HG02852 (cell line): ENCODE measurements around the gene KRTAP4-9.
"Not testable (repeated sequence)": the region's sequence is repeated elsewhere in the genome, so short reads cannot be mapped to it uniquely, and the experiment has no call there.

Experiments used
- ATAC-seq: cut with Tn5 transposase; IDR thresholded peaks from one replicate; pipeline ENCODE4 v1.9.1; 2021; ENCODE audit warnings: mild to moderate bottlenecking, moderate library complexity; ENCODE audit not compliant: unreplicated experiment

The KRTAP4-9 gene

DNA sequence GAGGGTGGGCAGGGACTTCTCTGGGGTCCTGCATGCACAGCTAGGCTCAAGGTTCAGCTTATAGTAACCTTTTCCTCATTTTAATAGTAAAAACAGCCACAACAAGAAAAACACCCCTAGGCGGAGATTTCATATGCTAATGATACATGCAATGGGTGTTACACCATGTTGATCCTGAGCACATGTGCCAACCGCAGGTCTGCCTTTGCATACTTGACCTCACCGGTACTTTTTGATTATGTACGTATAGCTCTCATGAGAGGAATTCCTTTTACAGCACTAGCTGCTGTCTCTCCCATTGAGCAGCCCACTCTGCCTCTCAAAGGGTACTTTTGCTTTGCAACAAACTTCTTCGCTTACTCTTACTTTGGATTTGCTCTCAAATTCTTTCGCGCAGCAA lies 9.1 kb upstream of the KRTAP4-9 start:
- ATAC-seq = no peak

DNA sequence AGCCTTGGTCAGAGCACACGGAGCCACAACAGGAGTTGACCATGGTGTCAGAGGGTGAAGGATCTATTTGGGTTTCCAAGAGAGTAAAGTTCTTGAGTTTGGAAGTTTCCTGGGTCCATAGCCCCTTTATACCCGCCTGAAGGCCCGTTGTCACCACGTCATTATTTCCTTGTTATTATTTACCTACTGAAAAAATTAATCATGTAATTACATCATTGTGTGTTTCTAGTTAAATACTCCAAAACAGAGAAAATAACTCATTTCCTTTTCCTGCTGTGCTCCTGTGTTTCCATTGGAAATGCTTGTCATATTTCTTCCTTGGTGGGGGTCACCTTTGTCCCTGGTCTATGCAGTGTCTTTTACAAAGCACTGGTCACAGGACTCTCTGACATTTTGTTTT lies 7.1 kb upstream of the KRTAP4-9 start, which contains the start of gene KRTAP4-8:
KRTAP4-8 (minus strand) TSS at position 101 of the 400 bp plus-strand sequence; CDS start at position 43, 58 bp downstream.
- ATAC-seq = no peak

DNA sequence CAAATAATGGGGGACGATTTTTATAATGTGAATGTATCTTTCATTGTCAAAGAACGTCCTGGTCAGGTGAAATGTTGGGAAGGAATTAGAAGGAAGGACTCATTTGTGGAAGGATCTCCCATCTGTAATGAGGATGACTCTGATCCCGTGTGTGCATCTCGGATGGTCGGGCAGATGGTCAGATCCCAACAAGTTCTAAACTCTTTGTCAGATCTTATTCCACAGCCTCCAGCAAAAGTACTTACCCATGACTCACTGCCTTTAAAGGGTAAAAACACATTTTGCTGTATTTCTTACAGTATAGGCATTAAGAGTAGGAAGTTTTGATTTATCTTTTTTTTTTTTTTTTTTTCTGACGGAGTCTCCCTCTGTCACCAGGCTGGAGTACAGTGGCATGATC lies 6.7 kb upstream of the KRTAP4-9 start:
- no peak for ATAC-seq

DNA sequence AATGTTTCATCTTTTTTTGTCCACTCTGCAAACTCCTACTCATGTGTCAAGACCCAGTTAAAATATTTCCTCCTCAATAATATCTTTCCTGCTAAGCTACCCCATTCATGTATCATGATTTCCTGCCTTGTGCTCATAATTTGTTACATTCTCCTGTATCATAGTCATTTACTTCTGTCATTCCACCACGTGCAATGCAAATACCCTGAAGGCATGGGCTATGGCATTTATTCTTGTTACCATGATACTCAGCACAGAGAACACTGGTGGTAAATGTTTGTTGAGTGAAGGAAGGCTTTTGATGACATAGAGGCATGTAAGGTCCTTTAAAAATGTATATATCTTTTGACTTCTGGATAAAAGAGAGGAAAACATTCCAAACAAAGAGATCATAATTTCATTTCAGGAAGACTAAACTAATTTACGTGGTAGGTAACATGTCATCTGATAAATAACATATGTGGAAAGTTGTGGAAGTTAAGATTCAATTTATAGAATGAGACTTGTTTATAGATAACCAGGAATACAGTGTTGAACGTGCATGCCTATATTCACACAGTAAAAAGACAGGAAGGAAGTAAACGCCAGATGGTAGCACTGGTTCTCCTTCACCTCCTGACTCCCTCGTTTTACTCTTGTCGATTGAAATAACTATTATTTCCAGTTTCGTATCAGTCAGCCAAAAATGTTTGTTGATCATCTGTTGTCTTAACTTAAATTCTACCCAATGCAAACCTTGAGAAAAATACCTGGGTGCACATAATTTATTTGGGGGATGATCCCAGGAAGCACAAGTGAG lies 5.3 kb upstream of the KRTAP4-9 start:
- not testable (repeated sequence) for ATAC-seq

GRCh38 chr17:41101586-41102259 lies 3.5 kb upstream of the KRTAP4-9 start, which contains the start of gene KRTAP4-16:
TSS of gene KRTAP4-16 (minus strand) at chr17:41102209. CDS start at chr17:41102209, 0 bp downstream.
- ATAC-seq = no peak

- no peak for ATAC-seq
These were observed 1.3 kb upstream of the KRTAP4-9 start for GRCh38 chr17:41103896-41104295.

GRCh38 chr17:41104386-41105038 lies 677 bp upstream of the KRTAP4-9 start:
- not testable (repeated sequence) for ATAC-seq

DNA sequence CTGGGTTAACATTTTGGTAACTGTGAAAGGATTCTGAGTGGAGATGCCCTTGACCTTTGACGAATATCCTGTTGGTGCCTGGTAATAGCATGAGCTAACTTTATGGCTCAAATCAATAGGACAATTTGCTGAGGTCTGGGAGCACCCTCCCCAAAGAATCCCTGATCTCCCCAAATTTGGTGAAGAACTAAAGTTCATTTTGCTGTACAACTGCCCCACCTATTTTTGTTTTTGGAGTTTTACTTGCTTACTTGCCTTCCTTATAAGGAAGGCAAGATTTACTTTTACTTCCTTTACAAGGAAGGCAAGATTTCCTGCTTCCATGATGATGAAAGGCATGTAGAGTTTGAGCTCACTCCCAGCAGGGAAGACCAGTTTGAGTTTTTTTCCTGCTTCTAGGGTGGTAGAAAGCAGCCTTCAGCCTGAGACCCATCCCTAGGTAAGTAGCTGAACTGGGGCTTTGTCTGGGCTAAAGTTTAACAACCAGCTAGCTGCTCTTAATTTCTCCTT lies 2.8 kb downstream of the KRTAP4-9 start:
- no peak for ATAC-seq

GRCh38 chr17:41108728-41109386 lies 3.7 kb downstream of the KRTAP4-9 start:
- not testable (repeated sequence) for ATAC-seq

- ATAC-seq = no peak
These were observed 6.1 kb downstream of the KRTAP4-9 start for GRCh38 chr17:41111151-41111885.

DNA sequence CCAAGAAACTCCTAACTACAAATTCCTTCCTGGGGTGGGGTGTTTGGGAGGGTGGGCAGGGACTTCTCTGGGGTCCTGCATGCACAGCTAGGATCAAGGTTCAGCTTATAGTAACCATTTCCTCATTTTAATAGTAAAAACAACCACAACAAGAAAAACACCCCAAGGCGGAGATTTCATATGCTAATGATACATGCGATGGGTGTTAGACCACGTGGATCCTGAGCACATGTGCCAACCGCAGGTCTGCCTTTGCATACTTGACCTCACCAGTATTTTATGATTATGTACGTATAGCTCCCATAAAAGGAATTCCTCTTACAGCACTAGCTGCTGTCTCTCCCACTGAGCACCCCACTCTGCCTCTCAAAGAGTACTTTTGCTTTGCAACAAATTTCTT lies 11.1 kb downstream of the KRTAP4-9 start:
- ATAC-seq = no peak

- not testable (repeated sequence) for ATAC-seq
These were observed 12.7 kb downstream of the KRTAP4-9 start, which contains the start of gene KRTAP4-11 for GRCh38 chr17:41117846-41118386. TSS of gene KRTAP4-11 (minus strand) at chr17:41118373. CDS start at chr17:41118315, 58 bp downstream.

DNA sequence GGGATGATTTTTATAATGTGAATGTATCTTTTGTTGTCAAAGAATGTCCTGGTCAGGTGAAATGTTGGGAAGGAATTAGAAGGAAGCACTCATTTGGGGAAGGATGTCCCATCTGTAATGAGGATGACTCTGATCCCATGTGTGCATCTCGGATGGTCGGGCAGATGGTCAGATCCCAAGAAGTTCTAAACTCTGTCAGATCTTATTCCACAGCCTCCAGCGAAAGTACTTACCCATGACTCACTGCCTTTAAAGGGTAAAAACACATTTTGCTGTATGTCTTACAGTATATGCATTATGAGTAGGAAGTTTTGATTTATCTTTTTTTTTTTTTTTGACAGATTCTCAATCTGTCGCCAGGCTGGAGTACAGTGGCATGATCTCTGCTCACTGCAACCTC lies 13.5 kb downstream of the KRTAP4-9 start:
- ATAC-seq = no peak

DNA sequence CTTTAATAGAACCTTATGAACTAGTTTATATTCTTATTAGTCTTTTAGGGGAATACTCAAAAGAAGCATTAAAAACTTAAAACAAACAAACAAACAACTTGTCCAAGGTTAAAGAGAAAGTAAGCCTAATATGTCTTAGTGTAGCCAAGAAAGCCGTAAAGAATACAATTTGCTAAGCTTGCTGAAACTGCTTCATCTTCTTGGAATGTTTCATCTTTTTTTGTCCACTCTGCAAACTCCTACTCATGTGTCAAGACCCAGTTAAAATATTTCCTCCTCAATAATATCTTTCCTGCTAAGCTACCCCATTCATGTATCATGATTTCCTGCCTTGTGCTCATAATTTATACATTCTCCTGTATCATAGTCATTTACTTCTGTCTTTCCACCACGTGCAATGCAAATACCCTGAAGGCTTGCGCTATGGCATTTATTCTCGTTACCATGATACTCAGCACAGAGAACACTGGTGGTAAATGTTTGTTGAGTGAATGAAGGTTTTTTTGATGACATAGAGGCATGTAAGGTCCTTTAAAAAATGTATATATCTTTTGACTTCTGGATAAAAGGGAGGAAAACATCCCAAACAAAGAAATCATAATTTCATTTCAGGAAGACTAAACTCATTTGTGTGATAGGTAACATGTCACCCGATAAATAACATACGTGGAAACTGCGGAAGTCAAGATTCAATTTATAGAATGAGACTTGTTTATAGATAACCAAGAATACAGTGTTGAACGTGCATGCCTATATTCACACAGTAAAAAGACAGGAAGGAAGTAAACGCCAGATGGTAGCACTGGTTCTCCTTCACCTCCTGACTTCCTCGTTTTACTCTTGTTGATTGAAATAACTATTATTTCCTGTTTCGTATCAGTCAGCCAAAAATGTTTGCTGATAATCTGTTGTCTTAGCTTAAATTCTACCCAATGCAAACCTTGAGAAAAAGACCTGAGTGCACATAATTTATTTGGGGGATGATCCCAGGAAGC lies 14.8 kb downstream of the KRTAP4-9 start:
- not testable (repeated sequence) for ATAC-seq

DNA sequence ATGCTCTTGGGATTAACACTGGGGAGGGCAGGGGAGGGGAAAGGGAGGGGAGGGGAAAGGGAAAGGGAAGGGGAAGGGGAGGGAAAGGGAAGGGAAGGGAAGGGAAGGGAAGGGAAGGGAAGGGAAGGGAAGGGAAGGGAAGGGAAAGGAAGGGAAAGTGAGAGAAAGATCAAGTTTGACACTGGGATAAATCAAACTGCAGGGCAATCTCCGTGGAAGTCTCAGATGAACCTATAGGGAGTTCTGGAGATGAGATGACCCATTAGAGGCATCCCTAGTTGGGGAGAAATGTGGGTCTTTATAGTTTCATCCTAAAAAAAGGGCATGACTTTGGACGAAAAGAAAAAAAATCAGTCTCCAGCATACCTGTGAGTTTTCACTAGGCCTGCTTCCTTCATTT lies 16.6 kb downstream of the KRTAP4-9 start:
- no peak for ATAC-seq

- not testable (repeated sequence) for ATAC-seq
These were observed 18.3 kb downstream of the KRTAP4-9 start for GRCh38 chr17:41123292-41123990.

GRCh38 chr17:41123991-41124371 lies 18.8 kb downstream of the KRTAP4-9 start, which contains the start of gene KRTAP4-12:
TSS of gene KRTAP4-12 (minus strand) at chr17:41124182. CDS start at chr17:41124122, 60 bp downstream.
- not testable (repeated sequence) for ATAC-seq

DNA sequence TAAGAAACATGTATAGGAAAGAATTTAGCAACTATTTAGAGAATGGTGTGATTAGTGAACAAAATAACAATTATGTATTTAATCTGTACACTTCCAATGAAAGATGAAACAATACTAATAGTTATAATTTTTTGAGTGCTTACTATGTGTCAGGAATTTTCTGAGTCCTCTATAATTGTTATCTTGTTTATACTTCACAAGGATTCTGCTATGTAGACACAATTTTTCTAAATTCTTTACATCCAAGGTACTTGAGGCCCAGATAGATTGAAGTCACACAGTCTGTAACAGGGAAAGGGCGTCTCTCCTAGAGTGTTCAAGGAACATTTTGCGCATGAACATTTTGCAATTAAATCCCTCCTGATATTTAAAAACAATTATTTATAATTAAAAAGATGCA lies 19.9 kb downstream of the KRTAP4-9 start:
- no peak for ATAC-seq
